ENCODE data around the gene OXGR1.

DNA sequence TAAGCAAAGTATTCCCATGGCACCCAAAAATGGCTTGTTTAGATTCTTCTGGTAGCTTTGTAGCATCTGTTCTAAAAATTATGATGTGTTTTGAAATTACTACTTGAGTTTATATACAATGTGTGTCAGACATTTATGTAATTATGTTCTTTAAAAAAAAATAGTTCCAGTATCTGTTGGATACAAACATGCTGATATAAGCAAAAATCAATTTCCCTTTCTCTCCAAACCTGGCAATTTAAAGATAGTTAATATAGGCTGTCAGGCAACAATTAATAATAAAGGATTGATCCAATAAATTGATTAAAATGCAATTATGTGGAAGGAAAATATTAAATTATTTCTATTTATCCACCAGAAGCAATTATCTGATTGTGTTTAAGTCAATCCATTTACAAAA lies 41.7 kb downstream of the OXGR1 start:
- TF ChIP-seq, protein P1, sequence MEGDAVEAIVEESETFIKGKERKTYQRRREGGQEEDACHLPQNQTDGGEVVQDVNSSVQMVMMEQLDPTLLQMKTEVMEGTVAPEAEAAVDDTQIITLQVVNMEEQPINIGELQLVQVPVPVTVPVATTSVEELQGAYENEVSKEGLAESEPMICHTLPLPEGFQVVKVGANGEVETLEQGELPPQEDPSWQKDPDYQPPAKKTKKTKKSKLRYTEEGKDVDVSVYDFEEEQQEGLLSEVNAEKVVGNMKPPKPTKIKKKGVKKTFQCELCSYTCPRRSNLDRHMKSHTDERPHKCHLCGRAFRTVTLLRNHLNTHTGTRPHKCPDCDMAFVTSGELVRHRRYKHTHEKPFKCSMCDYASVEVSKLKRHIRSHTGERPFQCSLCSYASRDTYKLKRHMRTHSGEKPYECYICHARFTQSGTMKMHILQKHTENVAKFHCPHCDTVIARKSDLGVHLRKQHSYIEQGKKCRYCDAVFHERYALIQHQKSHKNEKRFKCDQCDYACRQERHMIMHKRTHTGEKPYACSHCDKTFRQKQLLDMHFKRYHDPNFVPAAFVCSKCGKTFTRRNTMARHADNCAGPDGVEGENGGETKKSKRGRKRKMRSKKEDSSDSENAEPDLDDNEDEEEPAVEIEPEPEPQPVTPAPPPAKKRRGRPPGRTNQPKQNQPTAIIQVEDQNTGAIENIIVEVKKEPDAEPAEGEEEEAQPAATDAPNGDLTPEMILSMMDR (IDR thresholded peaks at IDR 0.05; ENCODE audit: extremely low read depth in 1 of 2, insufficient read depth in 1 of 2, low read depth in 1 of 2, low read length in 2 of 2) = no peak
- no peak for TF ChIP-seq POLR2AphosphoS5 (IDR thresholded peaks at IDR 0.05; ENCODE audit: insufficient read depth, low read depth, low read length)
- TF ChIP-seq POLR2A (IDR thresholded peaks at IDR 0.05; ENCODE audit: low read depth, low read length) = no peak
- TF ChIP-seq EZH2 (IDR thresholded peaks at IDR 0.05; ENCODE audit: borderline replicate concordance, low read depth, low read length, severe bottlenecking) = no peak
- TF ChIP-seq JUN (IDR thresholded peaks at IDR 0.05; ENCODE audit: borderline replicate concordance, insufficient read depth, insufficient read length, low read depth) = no peak
- TF ChIP-seq, protein P2, sequence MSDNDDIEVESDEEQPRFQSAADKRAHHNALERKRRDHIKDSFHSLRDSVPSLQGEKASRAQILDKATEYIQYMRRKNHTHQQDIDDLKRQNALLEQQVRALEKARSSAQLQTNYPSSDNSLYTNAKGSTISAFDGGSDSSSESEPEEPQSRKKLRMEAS (IDR thresholded peaks at IDR 0.05; ENCODE audit: insufficient read depth, insufficient read length) = no peak
- TF ChIP-seq GATA2 (IDR thresholded peaks at IDR 0.05; ENCODE audit: insufficient read depth, insufficient read length, low read depth, low read length) = no peak
